NOMO-1 (cell line): ENCODE measurements around the gene USP44.
"Not testable (repeated sequence)": the region's sequence is repeated elsewhere in the genome, so short reads cannot be mapped to it uniquely, and the experiment has no call there.

Experiments
- DNase-seq, 2 experiments: peaks; one replicate each; lab custom pipeline; 2025; ENCODE audit not compliant: unreplicated experiment in 2 of 2; lab: John Stamatoyannopoulos, UW

USP44 gene

GRCh38 chr12:95511977-95512376 is 39.3 kb downstream of the USP44 start:
- DNase-seq, result no peak

GRCh38 chr12:95509300-95509699 is 42.0 kb downstream of the USP44 start:
- DNase-seq, result no peak

DNA sequence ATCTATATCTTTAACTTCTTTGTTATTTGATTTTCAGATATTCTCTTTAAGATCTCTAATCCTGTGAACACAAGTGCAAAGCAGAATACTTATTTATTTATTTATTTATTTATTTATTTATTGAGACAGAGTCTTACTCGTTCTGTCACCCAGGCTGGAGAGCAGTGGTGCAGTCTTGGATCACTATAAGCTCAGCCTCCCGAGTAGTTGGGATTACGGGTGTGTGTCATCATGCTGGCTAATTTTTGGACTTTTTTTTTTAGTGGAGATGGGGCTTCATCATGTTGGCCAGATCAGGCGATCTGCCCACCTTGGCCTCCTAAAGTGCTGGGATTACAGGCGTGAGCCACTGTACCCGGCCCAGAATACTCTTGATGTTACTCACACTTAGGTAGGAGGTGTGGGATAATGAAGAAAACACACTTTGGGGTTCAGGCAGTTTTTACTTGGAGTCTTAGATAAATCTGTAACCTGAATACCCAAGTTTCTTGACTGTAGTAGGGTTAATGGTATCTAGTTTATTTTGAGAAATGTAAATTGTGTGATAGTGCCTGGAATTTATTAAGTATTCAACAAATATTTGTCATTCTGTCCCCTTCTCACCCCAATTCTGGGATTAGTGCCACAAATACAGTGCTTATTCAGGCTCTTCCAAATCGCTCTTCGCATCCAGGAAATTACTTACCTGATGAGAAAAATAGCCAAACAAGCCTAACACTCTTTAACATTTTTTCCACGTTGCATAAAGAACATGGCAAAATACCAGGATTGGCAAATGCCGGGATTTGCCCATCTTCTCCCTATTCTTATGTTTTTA is 44.4 kb downstream of the USP44 start:
- no peak for DNase-seq

DNA sequence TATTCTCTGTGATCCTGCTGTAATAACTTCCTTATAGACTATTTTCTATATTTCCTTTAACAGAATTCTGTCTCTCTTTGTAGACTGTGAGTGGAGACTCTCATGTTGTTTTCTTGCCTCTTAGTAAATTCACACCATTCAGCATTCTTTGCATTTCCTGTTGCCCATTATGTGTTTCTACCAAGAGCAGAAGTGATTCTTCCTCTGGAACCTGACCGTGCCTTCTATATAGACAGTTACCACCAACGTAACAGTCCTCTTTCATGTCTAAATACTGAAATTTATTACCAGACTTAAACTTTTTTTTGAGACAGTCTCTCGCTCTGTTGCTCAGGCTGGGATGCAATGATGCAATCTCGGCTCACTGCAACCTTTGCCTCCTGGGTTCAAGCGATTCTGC is 46.2 kb downstream of the USP44 start:
- DNase-seq, result no peak

GRCh38 chr12:95504140-95504539 is 47.1 kb downstream of the USP44 start:
- DNase-seq, result no peak

- no peak for DNase-seq
These were observed 51.5 kb downstream of the USP44 start for GRCh38 chr12:95499772-95500171.

DNA sequence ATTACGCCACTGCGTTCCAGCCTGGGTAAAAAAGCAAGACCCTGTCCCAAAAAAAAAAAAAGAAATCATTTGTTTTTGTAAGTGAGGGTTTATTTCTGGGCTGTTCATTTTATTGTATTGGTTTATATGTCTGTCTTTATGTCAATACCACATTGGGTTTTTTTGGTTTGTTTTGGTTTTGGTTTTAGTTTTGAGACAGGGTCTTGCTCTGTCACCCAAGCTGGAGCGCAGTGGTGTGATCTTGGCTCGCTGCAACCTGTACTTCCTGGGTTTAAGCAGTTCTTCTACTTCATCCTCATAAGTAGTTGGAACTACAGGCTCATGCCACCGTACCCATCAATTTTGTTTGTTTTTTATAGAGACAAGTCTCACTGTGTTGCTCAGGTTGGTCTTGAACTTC is 52.3 kb downstream of the USP44 start:
- no peak for DNase-seq

DNA sequence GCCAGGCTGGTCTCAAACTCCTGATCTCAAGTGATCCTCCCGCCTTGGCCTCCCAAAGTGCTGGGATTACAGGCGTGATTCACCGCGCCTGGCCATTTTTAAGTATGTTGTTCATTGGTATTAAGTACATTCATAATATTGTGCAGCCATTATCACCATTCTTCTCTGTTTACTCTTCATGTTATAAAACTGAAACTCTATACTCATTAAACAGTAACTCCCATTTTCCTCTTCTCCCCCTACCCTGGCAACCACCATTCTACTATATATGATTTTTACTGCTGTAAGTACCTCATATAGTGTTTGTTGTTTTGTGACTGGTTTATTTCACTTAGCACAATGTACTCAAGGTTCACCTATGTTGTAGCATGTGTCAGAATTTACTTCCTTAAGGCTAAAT is 54.2 kb downstream of the USP44 start:
- DNase-seq, result no peak

DNA sequence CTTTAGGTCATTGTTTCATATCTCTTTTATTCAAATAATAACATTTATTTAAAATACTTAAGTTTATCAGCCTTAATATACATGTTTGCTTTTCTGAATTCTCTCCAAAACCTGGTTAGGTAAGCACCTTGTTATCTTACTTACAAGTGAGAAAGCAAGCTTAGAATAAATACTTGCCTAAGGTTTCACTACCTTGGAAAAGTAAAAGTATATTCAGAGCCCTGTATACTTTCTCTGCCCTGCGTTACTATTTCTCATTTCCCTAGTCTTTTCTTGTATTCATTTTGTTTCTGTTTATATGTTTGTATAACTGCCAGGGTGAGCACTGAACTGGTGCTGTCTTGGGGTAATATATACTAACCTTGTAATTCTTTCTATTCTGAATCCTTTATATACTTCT is 55.8 kb downstream of the USP44 start:
- no peak for DNase-seq

- DNase-seq, result no peak
These were observed 56.4 kb downstream of the USP44 start for GRCh38 chr12:95494888-95495287.

DNA sequence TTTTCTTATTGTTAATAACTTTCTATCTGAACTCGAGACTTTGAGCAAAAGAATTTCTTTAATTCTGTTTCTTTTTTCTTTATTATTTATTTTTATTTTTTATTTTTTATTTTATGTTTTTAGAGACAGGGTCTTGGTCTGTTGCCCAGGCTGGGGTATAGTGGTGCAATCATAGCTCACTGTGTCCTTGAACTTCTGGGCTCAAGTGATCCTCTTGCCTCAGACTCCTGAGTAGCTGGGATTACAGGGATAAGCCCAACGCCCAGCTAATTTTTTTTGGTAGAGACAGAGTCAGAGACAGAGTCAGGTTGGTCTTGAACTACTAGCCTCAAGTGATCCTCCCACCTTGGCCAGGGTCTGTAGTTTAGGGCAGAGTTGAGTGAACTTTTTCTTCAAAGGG is 58.8 kb downstream of the USP44 start:
- DNase-seq, result no peak

DNA sequence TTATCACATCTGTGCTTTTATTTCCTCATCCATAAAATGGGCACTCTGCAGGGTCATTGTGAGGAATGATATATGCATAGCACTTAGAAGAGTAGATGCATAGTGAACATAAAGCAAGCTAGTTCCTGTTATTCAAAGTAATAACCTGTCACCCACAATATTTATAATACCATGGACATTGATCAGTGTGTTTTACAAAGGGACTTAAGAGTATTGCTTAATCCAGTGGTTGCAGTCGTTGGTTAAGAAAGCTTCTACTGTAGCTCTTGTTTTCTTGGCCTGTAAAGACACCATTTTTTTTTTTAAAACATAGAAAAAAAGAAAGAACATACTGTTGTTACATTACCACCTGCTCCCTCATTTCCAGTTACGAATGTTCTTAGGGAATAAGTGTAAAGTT is 64.3 kb downstream of the USP44 start:
- DNase-seq, result peak; percentile 5 to 76

GRCh38 chr12:95484524-95484923 is 66.8 kb downstream of the USP44 start:
- no peak for DNase-seq

DNA sequence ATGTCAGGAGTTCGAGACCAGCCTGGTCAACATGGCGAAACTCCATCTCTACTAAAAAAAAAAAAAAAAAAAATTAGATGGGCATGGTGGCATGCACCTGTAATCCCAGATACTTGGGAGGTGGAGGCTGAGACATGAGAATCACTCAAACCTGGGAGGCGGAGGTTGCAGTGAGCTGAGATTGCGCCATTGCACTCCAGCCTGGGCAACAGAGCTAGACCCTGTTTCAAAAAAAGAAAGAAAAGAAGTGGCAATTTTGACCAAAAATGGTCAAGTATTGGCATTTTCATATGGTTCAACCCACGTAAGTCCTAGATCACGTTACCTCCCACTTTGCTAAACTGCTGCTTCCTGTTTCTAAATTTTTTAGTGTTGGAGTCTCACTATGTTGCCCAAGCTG is 68.7 kb downstream of the USP44 start:
- not testable (repeated sequence) for DNase-seq

DNA sequence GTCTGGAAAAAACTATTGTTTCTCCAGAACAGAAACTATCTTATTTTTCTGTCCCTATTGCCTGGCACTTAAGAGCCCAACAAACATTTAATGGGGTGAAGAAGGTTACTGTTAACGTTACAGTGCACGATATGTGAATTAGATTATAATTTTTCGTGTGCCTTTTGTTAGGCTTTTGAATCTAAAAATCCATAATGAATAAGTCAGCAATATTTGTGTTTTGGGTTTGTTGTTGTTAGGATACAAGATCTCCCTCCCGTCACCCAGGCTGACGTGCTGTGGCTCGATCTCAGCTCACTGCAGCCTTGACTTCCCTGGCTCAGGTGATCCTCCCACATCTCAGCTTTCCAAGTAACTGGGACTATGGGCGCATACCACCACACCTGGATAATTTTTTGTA is 69.4 kb downstream of the USP44 start:
- no peak for DNase-seq

GRCh38 chr12:95481072-95481471 is 70.2 kb downstream of the USP44 start:
- DNase-seq, result no peak

GRCh38 chr12:95480230-95480629 is 71.0 kb downstream of the USP44 start:
- DNase-seq, result no peak

- no peak for DNase-seq
These were observed 76.7 kb downstream of the USP44 start for GRCh38 chr12:95474660-95474958.

- DNase-seq, result peak; percentile 96
These were observed 77.2 kb downstream of the USP44 start, which contains the start of gene METAP2 for GRCh38 chr12:95473884-95474659. Gene METAP2, plus strand, starts transcription at chr12:95474152. Its CDS starts 28 bp downstream, at chr12:95474180.

GRCh38 chr12:95473231-95473883 is 77.9 kb downstream of the USP44 start:
- DNase-seq, result peak in 1 of 2 experiments; percentile 69

DNA sequence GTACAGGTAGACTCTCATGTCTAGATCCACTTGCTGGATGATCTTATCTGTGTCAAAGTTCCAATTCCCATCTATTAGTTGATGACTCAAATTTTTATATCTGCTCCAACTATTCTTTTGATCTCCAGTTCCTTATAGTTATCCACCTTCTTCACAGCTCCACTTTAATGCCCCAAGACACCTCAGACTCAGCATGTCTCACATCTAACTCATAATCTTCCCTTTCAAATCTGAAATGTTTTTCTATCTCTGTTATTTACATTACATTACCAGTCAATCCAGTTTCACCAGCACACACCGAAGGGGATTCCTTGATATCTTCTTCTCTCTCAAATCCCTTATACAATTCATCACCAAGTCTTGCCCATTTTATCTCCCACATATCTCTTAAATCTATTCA is 81.0 kb downstream of the USP44 start:
- DNase-seq, result no peak
